Colonic mucosa (tissue), 4 donors: ENCODE data around the gene TASP1. TPM values are rescaled to one million over a fixed set of nuclear protein-coding genes. Genes with fewer than 3 reads are reported as not detected.
"Not testable (repeated sequence)": the region's sequence is repeated elsewhere in the genome, so short reads cannot be mapped to it uniquely, and the experiment has no call there.

Experiments
- DNase-seq: peaks from one replicate; pipeline ENCODE4 v3.0.0-alpha.2; 2020
- H3K27ac ChIP-seq: fragments of 200-600 bp; one replicate; pipeline ENCODE4 v1.8.0; 2021
- H3K27me3 ChIP-seq: fragments of 200-600 bp; one replicate; pipeline ENCODE4 v1.8.0; 2021
- H3K36me3 ChIP-seq: fragments of 200-600 bp; one replicate; pipeline ENCODE4 v1.8.0; 2021
- H3K4me1 ChIP-seq: fragments of 200-600 bp; one replicate; pipeline ENCODE4 v1.8.0; 2021; ENCODE audit warnings: mild to moderate bottlenecking
- H3K4me3 ChIP-seq: fragments of 200-600 bp; one replicate; pipeline ENCODE4 v1.8.0; 2021
- H3K9ac ChIP-seq, 2 donors: one replicate each; pipeline ENCODE4 v1.7.0; 2013; ENCODE audit warnings: control low read depth in 2 of 2, low read depth in 2 of 2, low read length in 2 of 2
- H3K9me3 ChIP-seq: fragments of 200-600 bp; one replicate; pipeline ENCODE4 v1.8.0; 2021
- CTCF ChIP-seq: fragments of 200-600 bp; IDR thresholded peaks from one replicate; pipeline ENCODE4 v1.8.0; 2022; ENCODE audit warnings: antibody characterized with exemption, mild to moderate bottlenecking
- intact Hi-C: fragments of 100-400 bp; cut with DNase I; formaldehyde crosslinking; loops from one replicate; pipeline ENCODE4 v1.14.1; 2022
- total RNA-seq, 2 donors: library from RNA; stranded (reverse); fragmentation: NEBNext Ultra II Directional in 1 of 2; extraction: Animal tissue kit (Norgen Biotek cat#: 25700) in 1 of 2; gene quantifications; one replicate each; pipeline ENCODE4 v1.2.1, GENCODE V29; 2021
- donor health status: healthy.
- donor health status: DM: no; HTN: no; CAD: no.
- donor health status: DM: no; HTN: no; CAD: no.

Gene TASP1
- total RNA-seq, 2 donors from 2014 or later = 9.4 to 12.6 TPM

- H3K36me3 ChIP-seq = no peaks in the 10 kb centered on the region
- no peak for DNase-seq
- H3K4me1 ChIP-seq = no peaks in the 10 kb centered on the region
- no peaks in the 10 kb centered on the region for H3K9me3 ChIP-seq
- no peak overlapping the region for H3K4me3 ChIP-seq
- TF ChIP-seq CTCF = no peak
- H3K27me3 ChIP-seq = no peaks in the 10 kb centered on the region
- H3K9ac ChIP-seq = no peak overlapping the region
- H3K27ac ChIP-seq = no peak overlapping the region
- intact Hi-C loops = no loop called here
These were observed 246.3 kb downstream of the TASP1 start for GRCh38 chr20:13392391-13392790.

- intact Hi-C loops = no loop called here
- TF ChIP-seq CTCF = no peak
- no peak overlapping the region for H3K9ac ChIP-seq
- no peaks in the 10 kb centered on the region for H3K9me3 ChIP-seq
- no peak overlapping the region for H3K4me3 ChIP-seq
- DNase-seq = no peak
- no peak overlapping the region for H3K27ac ChIP-seq
- H3K4me1 ChIP-seq = no peaks in the 10 kb centered on the region
- no peaks in the 10 kb centered on the region for H3K27me3 ChIP-seq
- no peaks in the 10 kb centered on the region for H3K36me3 ChIP-seq
These were observed 249.6 kb downstream of the TASP1 start for GRCh38 chr20:13389115-13389514.

- Histone ChIP-seq H3K27me3 (no peaks in the 10 kb centered on the region), H3K9me3 (no peaks in the 10 kb centered on the region), H3K27ac (no peak overlapping the region), H3K9ac (no peak overlapping the region), H3K4me3 (no peak overlapping the region), H3K4me1 (no peaks in the 10 kb centered on the region), H3K36me3 (no peaks in the 10 kb centered on the region)
- intact Hi-C loops = no loop called here
- no peak for DNase-seq
- TF ChIP-seq CTCF = no peak
These were observed 254.6 kb downstream of the TASP1 start for GRCh38 chr20:13384132-13384531.

GRCh38 chr20:13382786-13383185 lies 255.9 kb downstream of the TASP1 start:
- no peak overlapping the region for H3K9ac ChIP-seq
- no peak overlapping the region for H3K27ac ChIP-seq
- intact Hi-C loops = no loop called here
- no peaks in the 10 kb centered on the region for H3K4me1 ChIP-seq
- TF ChIP-seq CTCF = no peak
- no peak overlapping the region for H3K4me3 ChIP-seq
- no peak for DNase-seq
- no peaks in the 10 kb centered on the region for H3K36me3 ChIP-seq
- H3K27me3 ChIP-seq = no peaks in the 10 kb centered on the region
- no peaks in the 10 kb centered on the region for H3K9me3 ChIP-seq

- intact Hi-C loops, H3K9me3 ChIP-seq, H3K9ac ChIP-seq, H3K4me1 ChIP-seq, H3K27ac ChIP-seq, H3K27me3 ChIP-seq, H3K36me3 ChIP-seq, H3K4me3 ChIP-seq, DNase-seq: not testable (repeated sequence)
These were observed 258.1 kb downstream of the TASP1 start for GRCh38 chr20:13380497-13381229.

GRCh38 chr20:13373400-13373799 lies 265.3 kb downstream of the TASP1 start:
- Histone ChIP-seq H3K4me3 (no peak overlapping the region), H3K9ac (no peak overlapping the region), H3K27me3 (no peaks in the 10 kb centered on the region), H3K36me3 (no peaks in the 10 kb centered on the region), H3K27ac (no peak overlapping the region), H3K9me3 (no peaks in the 10 kb centered on the region), H3K4me1 (no peaks in the 10 kb centered on the region)
- intact Hi-C loops = no loop called here
- no peak for DNase-seq
- TF ChIP-seq CTCF = no peak
